Esophagus squamous epithelium (tissue), 5 donors: ENCODE data around the gene BABAM2. TPM values are rescaled to one million over a fixed set of nuclear protein-coding genes. Genes with fewer than 3 reads are reported as not detected.

Experiments used
- DNase-seq: peaks from one replicate; lab custom pipeline; 2025; lab: John Stamatoyannopoulos, UW
- H3K27ac ChIP-seq, 4 donors: fragments of 200-600 bp; sonication (generic); one replicate each; pipeline ENCODE4 v1.5.1; 2016 to 2019; ENCODE audit warnings: mild to moderate bottlenecking in 1 of 4
- H3K27me3 ChIP-seq, 4 donors: fragments of 200-600 bp; sonication (generic); 1 replicate in 3 of 4; 2 replicates in 1 of 4; pipeline versions ENCODE4 v1.5.1 to v1.6.0; 2017 to 2021; ENCODE audit warnings: antibody characterized with exemption in 1 of 4
- H3K36me3 ChIP-seq, 3 donors: fragments of 200-600 bp; sonication (generic); one replicate each; pipeline ENCODE4 v1.5.1; 2016 to 2019
- H3K4me1 ChIP-seq, 3 donors: fragments of 200-600 bp; sonication (generic); one replicate each; pipeline ENCODE4 v1.5.1; 2017 to 2019
- H3K4me3 ChIP-seq, 4 donors: fragments of 200-600 bp; sonication (generic); 1 replicate in 3 of 4; 2 replicates in 1 of 4; pipeline ENCODE4 v1.5.1; 2016 to 2019; ENCODE audit warnings: mild to moderate bottlenecking in 2 of 4, moderate library complexity in 1 of 4
- H3K9me3 ChIP-seq, 3 donors: fragments of 200-600 bp; sonication (generic); one replicate each; pipeline ENCODE4 v1.5.1; 2016 to 2019
- POLR2A ChIP-seq, 4 donors: fragments of 450-650 bp; IDR thresholded peaks; one replicate each; pipeline ENCODE4 v1.6.1; 2017; ENCODE audit warnings: antibody characterized with exemption in 4 of 4, mild to moderate bottlenecking in 4 of 4, moderate library complexity in 3 of 4
- WGBS, 2 donors: methylation state at CpG; one replicate each; pipeline ENCODE4 v1.1.5; 2018; 5-methylcytosine and 5-hydroxymethylcytosine counted together
- intact Hi-C: fragments of 100-400 bp; cut with DNase I; formaldehyde crosslinking; loops from one replicate; pipeline ENCODE4 v1.15.0; 2022
- total RNA-seq, 4 donors: library from RNA; depleted of rRNA; stranded (reverse); fragments of >200 nt; gene quantifications; one replicate each; pipeline ENCODE4 v1.1.0, GENCODE V29; 2016
- TF ChIP-seq, protein P1 (sequence below), 6 experiments: fragments of 450-650 bp in 4 of 6; fragments of 200-600 bp in 2 of 6; sonication (generic) in 2 of 6; IDR thresholded peaks; one replicate each; pipeline ENCODE4 v1.5.1; 2016 to 2019; ENCODE audit warnings: antibody characterized with exemption in 6 of 6, mild to moderate bottlenecking in 4 of 6, moderate library complexity in 4 of 6
- donor health status: DM: yes; HTN: yes; CAD: no.

The BABAM2 gene
- total RNA-seq, 4 donors from 2014 or later, result 16.6 to 28.3 (median 24.3) TPM

- Histone ChIP-seq H3K27me3 (no peaks in the 10 kb centered on the region), H3K27ac (no peak overlapping the region), H3K9me3 (no peaks in the 10 kb centered on the region), H3K4me1 (peaks cover 0 to 8% (median 0%) of the 10 kb centered on the region in 3 donors), H3K4me3 (no peak overlapping the region), H3K36me3 (peaks cover 0 to 2% (median 0%) of the 10 kb centered on the region in 3 donors)
- 90 to 97% methylated on average over 4 of the region's 4 CpGs for whole genome bisulfite sequencing, 2 donors
- DNase-seq, result no peak
- intact Hi-C loops, result no loop called here
- no peak for TF ChIP-seq POLR2A (IDR thresholded peaks at IDR 0.05)
- TF ChIP-seq, protein P1, sequence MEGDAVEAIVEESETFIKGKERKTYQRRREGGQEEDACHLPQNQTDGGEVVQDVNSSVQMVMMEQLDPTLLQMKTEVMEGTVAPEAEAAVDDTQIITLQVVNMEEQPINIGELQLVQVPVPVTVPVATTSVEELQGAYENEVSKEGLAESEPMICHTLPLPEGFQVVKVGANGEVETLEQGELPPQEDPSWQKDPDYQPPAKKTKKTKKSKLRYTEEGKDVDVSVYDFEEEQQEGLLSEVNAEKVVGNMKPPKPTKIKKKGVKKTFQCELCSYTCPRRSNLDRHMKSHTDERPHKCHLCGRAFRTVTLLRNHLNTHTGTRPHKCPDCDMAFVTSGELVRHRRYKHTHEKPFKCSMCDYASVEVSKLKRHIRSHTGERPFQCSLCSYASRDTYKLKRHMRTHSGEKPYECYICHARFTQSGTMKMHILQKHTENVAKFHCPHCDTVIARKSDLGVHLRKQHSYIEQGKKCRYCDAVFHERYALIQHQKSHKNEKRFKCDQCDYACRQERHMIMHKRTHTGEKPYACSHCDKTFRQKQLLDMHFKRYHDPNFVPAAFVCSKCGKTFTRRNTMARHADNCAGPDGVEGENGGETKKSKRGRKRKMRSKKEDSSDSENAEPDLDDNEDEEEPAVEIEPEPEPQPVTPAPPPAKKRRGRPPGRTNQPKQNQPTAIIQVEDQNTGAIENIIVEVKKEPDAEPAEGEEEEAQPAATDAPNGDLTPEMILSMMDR (IDR thresholded peaks at IDR 0.05), result no peak
These were observed 99.6 kb downstream of the BABAM2 start for GRCh38 chr2:27990030-27990590.

DNA sequence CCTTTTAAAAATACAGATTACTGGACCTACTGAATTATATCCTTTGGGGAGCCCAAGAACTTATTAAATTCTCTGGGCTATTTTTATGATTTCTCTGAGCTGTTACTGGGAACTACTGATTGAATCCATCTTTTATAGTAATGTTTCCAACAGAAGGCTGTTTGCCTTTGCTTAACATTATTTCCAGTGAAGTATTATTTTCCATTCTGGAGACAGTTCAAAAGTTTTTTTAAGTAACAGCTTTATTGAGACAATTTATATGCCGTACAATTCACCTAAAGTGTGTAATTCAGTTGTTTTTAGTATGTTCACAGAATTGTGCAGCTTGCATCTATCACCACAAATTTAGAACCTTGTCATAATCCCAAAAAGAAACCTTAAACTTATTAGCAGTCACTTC, 100.6 kb downstream of the BABAM2 start:
- H3K4me1 ChIP-seq, result peaks cover 0 to 8% (median 0%) of the 10 kb centered on the region in 3 donors
- no peak for DNase-seq
- no peak overlapping the region for H3K27ac ChIP-seq
- no peaks in the 10 kb centered on the region for H3K27me3 ChIP-seq
- 69 to 72% methylated on average over 1 of the region's 1 CpG for WGBS, 2 donors
- peaks cover 0 to 6% (median 0%) of the 10 kb centered on the region in 3 donors for H3K36me3 ChIP-seq
- TF ChIP-seq POLR2A (IDR thresholded peaks at IDR 0.05), result no peak
- TF ChIP-seq, protein P1 (IDR thresholded peaks at IDR 0.05), result no peak
- no peaks in the 10 kb centered on the region for H3K9me3 ChIP-seq
- no peak overlapping the region for H3K4me3 ChIP-seq
- intact Hi-C loops, result no loop called here

DNA sequence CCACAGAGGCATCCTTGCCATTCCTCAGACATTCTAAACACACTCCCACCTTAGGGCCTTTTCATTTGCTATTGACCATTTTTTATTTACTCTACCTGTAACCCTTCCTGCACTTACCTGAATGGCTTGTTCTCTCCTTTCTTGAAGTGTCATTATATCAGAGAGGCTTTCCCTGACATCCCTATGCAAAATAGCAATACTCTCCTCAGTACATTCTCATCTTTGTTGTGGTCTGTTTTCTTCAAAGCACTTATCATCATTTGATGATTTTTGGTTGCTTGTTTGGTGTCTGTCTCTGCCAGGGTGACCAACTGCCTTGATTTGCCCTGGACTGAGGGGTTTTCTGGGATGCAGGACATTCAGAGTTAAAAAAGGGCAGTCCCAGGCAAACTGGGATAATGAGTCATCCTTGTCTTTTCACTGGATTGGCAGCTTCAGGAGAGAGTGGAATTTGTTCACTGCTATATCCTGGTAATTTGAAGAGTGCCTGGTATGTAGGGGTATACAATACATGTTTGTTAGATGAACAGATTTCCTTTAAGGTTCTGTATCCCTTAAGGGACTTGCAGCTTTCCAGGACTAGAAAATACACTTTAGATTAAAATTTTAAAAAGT, 102.4 kb downstream of the BABAM2 start:
- Histone ChIP-seq H3K9me3 (no peaks in the 10 kb centered on the region), H3K27ac (no peak overlapping the region), H3K36me3 (peaks cover 0 to 6% (median 0%) of the 10 kb centered on the region in 3 donors), H3K27me3 (no peaks in the 10 kb centered on the region), H3K4me3 (no peak overlapping the region), H3K4me1 (peaks cover 0 to 8% (median 0%) of the 10 kb centered on the region in 3 donors)
- intact Hi-C loops, result no loop called here
- no peak for DNase-seq
- no peak for TF ChIP-seq POLR2A (IDR thresholded peaks at IDR 0.05)

GRCh38 chr2:27993402-27993787, 102.9 kb downstream of the BABAM2 start:
- Histone ChIP-seq H3K27me3 (no peaks in the 10 kb centered on the region), H3K4me1 (peaks cover 0 to 6% (median 0%) of the 10 kb centered on the region in 3 donors), H3K27ac (no peak overlapping the region), H3K4me3 (no peak overlapping the region), H3K36me3 (peaks cover 0 to 6% (median 0%) of the 10 kb centered on the region in 3 donors), H3K9me3 (no peaks in the 10 kb centered on the region)
- 25 to 50% methylated on average over 1 of the region's 1 CpG for WGBS, 2 donors
- intact Hi-C loops, result no loop called here
- DNase-seq, result no peak
- TF ChIP-seq POLR2A (IDR thresholded peaks at IDR 0.05), result no peak
- TF ChIP-seq, protein P1 (IDR thresholded peaks at IDR 0.05), result no peak

DNA sequence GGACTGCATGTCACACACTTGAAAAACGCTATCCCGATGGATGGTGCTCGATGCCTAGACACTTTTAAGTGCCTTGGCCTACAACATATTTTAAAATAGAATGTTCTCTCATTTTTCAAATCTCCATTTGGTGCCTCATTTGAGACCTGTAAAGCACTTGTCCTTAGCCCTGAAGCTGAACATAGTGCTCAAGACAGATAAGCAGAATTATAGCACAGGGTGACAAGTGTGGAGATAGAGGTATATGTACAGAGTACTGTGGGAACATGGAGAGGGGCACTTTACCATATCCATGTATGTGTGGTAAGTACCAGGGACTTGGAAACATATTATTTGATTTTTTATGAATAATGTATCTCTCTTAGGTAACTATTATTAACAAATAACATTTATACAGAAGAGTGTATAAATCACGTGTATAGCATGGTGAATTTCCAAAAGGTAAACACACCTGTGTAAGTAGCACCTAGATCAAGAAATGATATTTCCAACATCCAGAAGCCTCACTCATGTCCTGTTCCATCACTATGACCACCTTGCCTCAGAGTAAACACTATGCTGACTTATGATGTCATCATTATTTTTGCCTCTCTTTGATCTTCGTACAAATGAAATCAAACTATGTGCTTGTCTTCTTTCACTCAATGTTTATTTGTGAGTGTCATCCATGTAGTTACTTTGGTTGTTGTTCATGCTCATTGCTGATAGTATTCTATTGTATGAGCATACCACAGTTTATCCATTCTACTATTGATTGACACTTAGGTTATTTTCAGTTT, 103.6 kb downstream of the BABAM2 start:
- TF ChIP-seq POLR2A (IDR thresholded peaks at IDR 0.05), result no peak
- TF ChIP-seq, protein P1 (IDR thresholded peaks at IDR 0.05), result no peak
- Histone ChIP-seq H3K4me3 (no peak overlapping the region), H3K27me3 (no peaks in the 10 kb centered on the region), H3K27ac (no peak overlapping the region), H3K4me1 (no peaks in the 10 kb centered on the region), H3K36me3 (peaks cover 0 to 6% (median 0%) of the 10 kb centered on the region in 3 donors), H3K9me3 (no peaks in the 10 kb centered on the region)
- intact Hi-C loops, result no loop called here
- 89 to 93% methylated on average over 5 of the region's 5 CpGs for whole genome bisulfite sequencing, 2 donors
- DNase-seq, result no peak
